GM10266 (cell line): ENCODE data around the gene IGF2BP2.

Experiments
- DNase-seq: peaks from one replicate; pipeline ENCODE4 v3.0.0; 2012; ENCODE audit errors: extremely low spot score
- CTCF ChIP-seq: IDR thresholded peaks from 2 replicates; pipeline ENCODE4 v1.5.1; 2012; ENCODE audit warnings: mild to moderate bottlenecking, low read depth; ENCODE audit not compliant: control insufficient read depth, insufficient read depth; ENCODE audit errors: missing control alignments

The IGF2BP2 gene

DNA sequence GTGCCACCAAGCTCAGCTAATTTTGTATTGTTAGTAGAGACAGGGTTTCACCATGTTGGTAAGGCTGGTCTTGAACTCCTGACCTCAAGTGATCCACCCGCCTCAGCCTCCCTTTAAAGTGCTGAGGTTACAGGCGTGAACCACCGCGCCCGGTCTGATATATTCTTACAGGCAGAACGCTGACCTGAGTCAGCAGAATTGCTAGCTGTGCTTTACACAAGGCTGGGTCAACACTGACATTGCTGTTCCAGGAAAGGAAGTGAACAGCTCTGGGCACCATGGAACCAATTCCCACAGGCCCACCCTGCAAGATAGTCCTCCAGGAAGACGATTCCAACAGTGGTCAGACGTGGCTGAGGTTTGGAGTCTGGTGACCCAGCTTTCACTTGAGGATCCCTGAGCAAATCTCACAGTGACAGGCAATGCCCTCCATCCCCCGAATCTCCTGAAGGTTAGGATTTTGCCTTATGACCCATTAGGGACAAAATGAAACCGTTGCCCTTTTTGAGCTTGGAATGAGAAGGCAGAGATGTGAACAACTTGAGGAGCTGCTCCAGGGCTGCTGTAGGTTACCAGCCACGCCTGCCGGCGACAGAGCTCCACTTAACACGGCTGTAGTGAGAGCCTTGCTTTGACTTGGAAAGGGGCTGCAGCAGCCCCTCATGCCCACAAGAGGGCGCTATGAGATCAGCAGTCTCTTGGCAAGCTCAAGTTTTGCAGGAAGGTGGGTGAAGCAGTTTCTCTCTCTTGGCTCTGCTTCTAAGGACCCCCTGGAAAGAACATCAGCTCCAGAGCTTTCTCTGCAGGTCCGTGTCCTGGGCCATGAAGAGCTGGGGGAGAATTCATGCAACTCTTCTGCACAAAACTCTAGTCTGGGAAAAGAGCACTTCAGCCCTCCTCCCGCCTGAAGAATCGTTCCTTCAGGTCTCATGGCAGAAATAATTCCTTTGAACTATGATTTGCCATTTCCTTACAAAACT lies 164.6 kb downstream of the IGF2BP2 start:
- peak; percentile 87 for DNase-seq
- TF ChIP-seq CTCF: peak; percentile 99

DNA sequence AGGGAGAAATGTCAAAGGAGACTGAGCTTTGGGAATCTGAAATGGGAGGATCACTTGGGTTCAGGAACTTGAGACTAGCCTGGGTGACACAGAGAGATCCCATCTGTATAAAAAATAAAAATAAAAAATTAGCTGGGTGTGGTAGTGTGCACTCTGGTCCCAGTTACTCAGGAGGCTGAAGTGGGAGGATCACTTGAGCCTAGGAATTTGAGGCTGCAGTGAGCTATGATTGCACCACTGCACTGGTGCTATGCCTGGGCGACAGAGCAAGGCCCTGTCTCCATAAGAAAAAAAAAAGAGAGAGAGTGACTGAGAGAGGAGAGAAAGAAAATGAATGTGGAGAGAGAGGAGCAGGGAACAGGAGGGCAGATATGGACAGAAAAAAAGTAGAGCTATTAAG lies 165.9 kb downstream of the IGF2BP2 start:
- no peak for TF ChIP-seq CTCF
- no peak for DNase-seq

DNA sequence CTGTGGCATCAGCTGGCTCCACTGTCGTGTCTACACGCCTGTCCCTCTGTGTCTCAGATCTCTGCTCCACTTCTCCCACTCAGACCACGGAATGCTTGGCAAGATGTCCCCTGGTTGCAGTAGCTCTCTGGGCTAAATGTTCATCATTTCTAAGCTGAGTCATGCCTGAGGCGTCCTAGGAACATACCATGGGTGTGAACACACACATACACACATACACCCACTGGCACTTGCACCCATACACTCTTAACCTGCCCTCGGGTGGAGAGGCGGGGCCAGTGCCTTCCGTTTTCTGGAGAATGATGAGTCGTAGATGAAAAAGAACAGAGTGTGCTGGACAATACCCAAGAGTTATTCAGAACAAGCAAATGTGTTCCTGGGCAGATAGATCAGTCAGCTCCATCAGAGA lies 166.3 kb downstream of the IGF2BP2 start:
- TF ChIP-seq CTCF: no peak
- no peak for DNase-seq

DNA sequence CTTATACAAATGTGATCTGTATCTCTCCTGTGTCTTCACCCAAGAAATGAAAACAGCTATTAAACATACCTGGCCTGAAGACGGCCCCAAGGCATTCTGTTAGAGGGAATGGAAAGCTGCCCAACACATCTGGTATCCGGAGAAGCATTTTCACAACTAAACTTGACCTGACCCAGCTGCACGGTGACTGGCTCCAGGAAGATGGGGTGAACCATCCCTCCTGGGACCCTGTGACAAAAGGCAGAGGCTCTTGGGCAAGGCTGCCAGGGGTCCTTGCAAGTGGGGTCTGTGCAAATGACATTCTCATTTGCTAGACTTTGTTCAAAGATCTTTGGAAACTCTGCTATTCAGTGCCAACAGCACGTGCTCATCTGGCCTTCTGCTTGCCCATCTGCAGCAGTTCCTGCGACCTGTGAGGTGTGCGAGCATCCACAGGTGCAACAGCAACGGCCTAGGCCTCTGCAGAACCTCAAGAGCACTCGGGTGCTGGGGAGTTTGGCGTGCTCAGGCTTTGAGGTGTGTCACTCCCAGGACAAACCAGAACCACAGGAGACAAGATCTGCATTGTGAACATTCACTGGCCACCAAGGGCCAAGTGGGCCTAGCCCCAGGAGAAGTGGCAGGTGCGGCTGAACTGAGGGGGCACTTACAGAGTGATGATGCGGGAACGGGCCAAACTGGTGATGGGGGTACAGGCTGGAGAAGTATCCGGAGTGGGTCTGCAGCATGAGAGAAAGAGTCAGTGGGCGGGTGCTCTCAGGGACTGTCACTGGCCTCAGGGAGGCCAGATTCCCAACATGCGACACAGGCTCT lies 166.9 kb downstream of the IGF2BP2 start:
- no peak for TF ChIP-seq CTCF
- no peak for DNase-seq

GRCh38 chr3:185657211-185657610 lies 167.6 kb downstream of the IGF2BP2 start:
- TF ChIP-seq CTCF: no peak
- no peak for DNase-seq

- DNase-seq: no peak
- no peak for TF ChIP-seq CTCF
These were observed 168.5 kb downstream of the IGF2BP2 start for GRCh38 chr3:185656321-185656840.
